Retina (tissue), 1 donor: ENCODE results near the gene WDFY3.
"Not testable (repeated sequence)": the region's sequence is repeated elsewhere in the genome, so short reads cannot be mapped to it uniquely, and the experiment has no call there.

Experiments
- DNase-seq: peaks from one replicate; pipeline ENCODE4 v3.0.0-alpha.2; 2016

The WDFY3 gene

DNA sequence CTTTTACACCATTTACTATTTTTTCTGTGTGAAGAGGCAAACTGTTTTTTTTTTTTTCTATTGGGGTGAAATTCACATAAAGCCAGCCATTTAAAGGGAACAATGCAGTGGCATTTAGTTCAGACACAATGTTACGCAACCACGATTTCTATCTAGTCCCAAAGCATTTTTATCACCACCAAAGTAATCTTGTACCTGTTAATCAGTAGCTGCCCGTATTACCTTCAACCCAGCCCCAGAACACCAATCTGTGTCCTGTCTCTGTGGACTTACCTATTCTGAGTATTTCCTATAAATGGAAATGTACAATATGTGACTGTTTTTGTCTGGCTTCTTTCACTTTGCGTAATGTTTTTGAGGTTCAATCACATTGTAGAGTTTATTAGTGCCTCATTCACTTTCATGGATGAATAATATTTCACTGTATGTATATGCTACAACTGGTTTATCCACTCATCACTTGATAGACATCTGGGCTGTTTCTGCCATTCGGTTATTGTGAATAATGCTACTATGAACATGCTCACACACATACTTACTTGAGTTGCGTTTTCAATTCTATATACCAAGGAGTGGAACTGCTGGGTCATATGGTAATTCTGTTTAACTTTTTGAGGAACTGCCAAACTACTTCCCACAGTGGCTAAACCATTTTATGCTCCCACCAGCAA, 267.4 kb downstream of the WDFY3 start:
- no peak for DNase-seq

DNA sequence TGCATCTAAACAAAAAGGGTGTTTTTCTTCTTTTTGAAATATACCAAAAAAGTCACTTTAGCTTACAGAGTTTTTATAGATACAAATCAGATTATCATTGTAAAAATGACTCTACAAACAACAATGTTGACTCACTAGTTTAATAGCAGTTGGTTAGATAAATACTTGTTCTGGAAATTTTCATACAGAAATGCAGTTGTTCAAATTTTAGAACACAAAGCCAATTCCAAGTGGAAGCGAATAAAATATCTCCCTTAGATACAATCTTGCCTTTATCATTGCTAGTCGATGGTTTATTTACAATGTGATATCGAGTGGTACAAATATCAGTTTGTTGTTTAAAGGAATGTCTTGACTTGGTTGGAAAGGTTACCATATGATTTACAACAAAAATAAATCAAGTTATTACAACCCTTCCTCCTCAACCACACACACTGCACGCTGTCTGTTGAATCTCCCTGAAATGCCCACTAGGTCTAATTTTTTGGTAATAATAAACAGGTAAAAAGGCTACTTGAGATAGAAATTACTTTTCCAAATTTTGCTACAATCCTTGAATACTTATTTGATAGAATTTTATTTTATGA, 268.8 kb downstream of the WDFY3 start:
- no peak for DNase-seq

DNA sequence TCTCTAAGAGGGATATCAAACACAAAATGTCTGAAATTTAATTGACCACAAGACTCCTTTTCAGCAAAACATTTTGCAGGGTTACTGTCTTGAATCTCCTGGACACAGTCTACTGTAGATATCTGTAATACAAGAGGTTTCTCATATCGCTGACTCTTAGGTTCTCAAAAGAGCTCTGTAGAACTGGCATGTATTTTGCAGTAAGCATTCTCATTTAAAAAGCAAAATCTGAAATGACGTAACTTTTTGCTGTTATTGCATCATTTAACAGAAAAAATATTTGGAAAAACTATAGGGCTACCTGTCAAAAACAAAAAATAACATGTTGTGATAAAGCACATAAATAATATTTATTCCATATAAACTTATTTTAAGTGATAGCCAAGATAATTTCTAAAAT, 269.3 kb downstream of the WDFY3 start:
- no peak for DNase-seq

DNA sequence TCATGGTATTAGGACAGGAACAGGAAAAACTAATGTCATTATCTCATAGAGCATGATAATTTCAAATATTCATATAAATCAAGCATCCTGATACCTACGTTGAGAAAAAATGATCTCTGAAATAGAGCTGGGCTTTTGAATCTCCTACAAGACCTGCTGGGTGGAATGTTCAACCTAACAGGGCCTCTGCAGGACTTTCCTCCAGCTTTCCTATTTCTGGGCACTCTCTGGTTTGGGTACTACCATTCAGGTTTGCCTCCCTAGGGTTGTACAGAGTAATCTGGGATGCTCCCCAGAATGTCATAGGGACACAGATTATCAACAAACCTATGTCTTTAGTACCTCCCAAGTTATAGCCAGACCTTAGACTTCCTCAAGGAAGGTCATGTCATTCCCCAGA, 274.7 kb downstream of the WDFY3 start:
- DNase-seq, result no peak

DNA sequence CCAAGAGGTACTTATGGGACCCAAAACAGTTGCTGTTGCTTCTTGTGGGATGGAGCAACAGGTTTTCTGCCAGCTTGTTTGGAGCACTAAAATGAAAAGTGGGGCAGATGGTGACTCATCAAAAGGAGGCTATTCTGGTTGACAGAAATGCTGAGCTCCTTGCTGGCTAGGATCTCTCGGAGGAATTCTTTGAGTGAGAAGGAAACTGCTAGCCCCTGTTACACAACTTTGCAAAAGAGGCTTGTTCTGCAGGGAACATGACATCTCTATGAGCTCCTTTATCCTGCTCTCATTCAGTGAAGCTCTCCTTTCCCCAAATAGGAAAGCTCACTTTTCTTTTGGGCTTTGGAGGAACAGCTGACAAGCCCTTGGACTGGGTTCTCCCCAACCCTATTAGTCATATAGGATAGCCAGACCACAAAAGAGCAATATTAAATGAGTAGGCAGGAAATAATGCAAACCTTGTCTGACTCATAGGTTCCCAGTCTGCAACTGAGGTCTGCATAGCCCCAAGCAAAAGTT, 275.3 kb downstream of the WDFY3 start:
- no peak for DNase-seq

DNA sequence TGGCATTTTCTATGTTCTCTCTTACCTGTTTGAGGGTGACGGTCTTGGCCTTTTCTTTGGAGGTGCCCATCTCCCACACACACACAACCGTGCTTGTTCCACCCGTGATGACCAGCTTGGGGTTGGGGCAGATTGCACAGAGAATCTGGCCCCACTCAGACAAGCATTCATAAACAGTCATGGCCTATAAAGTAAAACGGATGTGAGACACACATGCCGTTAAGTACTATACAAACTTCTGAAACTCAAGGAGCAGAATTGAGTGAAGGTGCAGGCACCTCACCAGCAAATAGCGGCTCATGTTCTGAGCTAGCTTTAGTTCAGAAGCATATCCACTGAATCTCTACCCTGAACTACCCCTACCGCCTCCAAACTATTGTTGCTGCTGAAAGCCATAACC, 276.0 kb downstream of the WDFY3 start:
- DNase-seq, result no peak

DNA sequence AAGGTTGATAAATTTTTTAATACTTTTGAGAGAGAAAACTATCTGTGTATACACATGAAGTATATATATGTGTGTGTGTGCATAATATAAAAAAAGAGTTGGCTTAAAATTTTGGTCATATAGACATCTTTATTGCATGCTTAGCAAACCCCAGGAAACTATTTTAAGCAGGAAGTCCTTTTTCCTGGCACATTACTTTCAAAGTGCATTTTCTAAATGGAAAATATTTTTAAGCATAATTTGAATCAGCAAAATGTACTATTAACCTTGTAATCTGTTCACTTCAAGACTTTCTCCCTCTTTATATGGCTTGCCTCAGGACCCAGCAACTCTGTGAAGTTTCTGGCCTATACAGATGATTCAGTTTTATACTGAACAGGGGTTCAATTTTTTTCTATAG, 277.3 kb downstream of the WDFY3 start:
- no peak for DNase-seq

DNA sequence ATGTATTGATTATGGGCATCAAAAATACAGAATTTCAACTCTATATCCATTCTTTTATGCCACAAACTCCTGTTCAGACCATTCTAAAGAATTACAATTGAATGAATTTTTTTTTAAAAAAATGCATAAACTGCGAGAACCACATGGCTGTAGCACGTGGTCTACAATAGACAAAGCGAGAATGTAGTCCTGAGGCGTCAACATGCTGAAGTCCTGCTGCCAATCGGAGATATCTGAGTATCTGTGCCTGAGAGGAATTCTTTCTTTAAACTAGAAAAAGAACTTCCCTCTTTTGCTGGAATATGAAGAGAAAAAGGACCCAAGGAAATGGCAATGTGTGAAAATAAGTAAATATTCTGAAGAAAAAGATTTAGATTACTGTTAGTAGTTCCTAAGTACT, 277.9 kb downstream of the WDFY3 start:
- DNase-seq, result no peak

DNA sequence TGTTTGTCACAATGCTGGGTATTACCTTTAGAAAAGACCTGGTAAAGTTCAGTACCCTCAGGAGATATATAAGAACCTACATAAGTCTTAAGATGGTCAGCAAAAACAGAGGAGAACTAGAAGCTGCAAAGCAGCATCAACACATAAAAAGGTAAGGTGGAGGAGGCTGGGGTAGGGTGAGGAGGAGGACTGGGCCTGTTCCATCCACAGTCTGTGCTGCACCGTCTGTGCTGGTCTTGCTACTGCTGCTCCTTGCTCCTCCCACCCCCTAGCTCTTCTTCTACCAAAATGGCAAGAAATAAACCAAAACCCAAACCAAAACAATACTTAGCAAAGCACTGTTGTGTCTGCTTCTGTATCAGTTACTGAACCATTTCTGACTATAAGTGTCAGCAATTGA, 281.4 kb downstream of the WDFY3 start:
- DNase-seq, result no peak

DNA sequence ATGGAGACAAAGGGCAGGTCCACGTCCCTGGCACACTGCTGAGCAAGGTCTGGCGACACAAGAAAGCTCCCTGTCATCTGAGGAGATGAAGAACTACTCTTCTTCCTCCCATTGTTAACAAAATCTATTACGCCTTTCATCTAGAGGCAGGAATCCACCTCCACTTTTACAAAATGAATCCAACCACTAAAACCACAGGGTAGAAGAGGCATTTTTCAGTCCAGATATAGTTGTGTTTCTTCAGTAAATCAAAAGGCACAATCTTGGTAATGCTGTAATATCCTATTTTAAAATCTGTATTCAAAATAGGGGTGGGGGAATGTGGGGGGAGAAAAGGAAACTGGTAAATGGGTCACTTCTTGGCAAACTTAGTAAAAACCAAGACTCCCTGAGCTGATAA, 282.1 kb downstream of the WDFY3 start:
- DNase-seq, result no peak

DNA sequence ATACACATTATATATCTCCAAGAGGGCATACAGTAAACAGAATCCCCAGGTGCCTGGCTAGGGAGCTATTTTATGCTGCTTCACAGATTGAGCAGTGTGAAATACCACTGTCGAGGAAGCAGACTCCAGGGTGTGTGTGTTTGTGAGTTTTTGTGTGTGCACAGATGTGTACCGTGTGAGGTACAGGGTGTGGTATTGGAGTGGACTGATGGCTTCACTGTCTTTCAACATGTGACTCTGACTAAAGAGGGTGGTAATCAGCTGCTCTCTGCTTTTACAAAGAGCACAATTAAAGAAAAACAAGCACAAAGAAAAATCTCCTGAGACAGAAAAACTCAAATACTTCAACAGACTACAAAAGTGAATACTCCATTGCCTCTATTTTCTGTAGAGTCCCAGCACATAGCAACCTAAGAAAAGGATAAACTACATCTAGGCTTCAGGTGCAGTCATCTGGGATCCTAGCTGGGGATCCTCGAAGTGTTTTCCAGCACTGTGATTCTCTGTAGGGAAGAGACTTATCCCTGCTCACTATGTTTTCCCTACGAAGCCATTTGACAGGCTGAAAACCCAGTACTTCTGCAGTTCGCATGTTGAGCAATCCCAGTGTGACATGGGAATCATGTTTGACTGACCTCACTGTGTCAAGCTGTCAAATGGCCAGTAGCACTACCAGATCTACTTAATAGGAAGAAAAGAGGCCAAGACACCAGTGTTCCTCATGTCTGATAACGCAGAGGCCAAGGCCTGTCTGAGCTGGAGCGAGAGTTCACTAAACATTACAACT, 283.2 kb downstream of the WDFY3 start:
- DNase-seq, result no peak

DNA sequence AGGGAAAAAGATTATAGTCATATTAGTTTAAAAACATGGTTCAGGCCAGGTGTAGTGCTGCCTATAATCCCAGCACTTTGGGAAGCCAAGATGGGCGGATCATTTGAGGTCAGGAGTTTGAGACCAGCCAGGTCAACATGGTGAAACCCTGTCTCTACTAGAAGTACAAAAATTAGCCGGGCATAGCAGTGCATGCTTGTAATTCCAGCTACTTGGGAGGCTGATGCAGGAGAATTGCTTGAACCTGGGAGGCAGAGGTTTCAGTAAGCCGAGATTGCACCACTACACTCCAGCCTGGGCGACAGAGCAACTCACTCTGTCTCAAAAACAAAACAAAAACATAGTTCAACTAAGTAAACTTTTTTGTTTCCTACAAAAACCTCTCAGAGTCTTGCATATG, 283.8 kb downstream of the WDFY3 start:
- DNase-seq, result not testable (repeated sequence)

DNA sequence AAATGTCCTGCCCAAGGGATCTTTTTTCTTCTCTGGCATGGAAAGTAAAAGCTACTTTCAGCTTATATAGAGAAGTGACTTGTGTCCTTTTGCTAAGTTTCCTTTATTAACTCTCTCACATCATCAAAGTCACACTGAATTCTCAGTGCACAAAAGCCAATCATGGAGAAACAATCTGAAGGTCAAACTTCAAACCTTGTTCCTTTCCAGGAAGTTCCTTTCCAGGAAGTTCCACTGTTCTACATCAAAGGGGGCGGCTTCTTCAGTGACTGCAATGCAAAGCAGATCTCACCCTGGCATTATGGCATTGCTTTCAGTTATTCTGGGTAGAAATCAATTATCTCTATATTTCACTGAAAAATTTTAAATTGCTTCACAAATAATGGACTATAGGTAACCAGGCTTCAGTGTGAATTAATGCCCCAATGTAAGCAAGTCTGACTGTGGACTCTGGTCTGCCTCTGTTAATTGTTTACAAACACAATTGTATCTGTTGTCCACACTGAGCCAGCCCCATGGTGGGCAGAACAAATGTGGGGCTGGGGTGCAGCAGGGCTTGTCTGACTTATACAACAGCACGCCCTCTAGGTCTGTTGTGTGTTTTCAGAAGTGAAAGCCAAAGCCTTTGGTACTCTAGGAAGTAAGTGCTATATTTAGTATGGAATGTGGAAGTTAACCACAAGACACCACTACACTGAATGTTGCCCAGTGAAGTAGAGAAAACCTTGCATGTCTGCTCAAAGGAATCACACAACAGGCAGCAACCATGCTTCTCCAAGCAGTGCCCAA, 284.8 kb downstream of the WDFY3 start:
- no peak for DNase-seq

DNA sequence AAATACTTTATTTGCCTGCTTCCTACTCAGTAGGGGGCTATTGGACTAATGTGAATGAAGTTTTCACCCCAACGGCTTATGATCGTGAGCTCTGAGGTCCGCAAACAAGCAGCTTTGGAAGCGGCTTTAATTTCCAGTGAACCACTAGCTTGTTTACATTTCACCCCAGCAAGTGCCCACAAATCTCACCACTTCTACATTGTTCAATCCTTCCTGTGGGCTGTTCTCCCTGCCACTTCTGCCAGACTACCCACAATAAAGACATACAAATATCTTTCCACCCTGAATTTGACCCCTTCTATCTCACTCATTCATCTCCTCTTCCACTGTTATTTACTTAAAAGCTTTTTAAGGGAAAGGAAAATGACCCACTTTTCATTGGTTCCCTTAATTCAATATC, 285.5 kb downstream of the WDFY3 start:
- DNase-seq, result no peak

DNA sequence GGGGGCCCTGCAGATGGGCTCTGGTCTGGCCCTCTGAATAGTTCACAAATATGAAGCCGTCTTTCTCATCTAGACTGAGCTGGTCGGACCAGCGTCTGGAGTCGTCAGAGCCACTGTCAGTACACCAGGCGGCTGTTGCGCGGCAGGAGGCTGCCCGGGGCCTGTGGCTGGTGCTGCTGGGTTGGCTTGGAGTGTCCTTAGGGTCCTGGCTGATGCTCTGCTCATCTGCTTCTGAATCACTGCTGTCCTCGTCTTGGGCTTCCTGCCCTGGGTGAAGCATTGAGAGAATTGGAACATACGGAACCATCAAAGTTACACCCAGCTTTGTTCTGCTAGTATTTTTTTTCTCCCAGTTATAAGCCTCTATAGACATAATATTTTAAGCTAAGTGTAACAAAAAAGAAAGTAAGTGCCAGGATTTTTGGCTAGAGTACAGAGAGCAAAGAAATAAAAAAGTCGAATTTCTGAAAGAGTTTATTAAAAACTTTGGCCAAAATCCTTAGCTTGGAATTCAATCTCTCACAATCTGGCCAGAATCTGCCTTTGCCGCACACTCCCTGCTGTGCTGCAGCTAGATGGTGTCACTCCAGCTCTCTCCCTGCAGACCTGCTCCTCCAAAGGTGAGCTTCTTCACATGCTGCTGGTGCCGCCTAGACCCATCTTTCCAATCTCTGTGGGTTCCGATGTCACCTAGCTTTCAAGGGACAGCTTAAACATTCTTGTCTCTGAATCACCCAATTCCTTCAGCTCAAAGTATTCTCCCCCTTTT, 287.3 kb downstream of the WDFY3 start:
- DNase-seq, result no peak

DNA sequence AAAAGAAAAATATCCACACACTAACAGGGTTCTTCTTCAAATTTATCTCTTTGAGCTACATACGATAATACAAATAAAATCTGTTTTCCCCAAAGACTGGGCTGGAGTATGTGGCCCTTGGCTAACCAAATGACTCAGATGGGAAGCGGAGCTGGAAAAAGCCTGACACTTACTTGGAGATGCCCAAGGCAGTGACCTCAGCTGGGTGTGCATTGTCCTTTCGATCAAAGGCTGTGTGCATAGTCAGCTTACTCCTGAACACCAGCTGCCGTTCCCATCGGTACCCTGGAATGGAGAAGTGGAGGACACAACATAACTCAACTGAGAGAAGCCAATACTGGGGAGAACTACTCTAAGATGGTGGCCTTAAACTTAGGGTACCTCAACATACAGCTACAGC, 288.5 kb downstream of the WDFY3 start:
- no peak for DNase-seq

DNA sequence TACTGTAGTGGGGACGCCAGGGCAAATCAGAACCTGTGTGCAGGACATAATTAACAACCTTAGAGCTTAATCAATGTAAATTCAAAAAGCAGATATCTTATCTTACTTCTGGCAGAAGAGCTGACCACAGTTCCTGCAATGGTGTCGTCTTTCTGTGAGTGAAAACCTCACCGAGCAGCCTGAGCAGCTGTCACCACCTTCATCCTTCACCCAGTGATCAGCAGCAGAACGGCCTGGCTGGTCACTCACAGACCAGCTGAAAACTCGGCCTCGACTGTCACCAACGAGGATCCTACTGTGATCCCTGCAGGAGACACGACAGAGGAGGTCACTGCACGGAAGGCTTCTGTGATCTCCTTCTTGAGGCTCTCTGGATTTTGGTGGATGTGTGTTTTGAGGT, 289.4 kb downstream of the WDFY3 start:
- no peak for DNase-seq

DNA sequence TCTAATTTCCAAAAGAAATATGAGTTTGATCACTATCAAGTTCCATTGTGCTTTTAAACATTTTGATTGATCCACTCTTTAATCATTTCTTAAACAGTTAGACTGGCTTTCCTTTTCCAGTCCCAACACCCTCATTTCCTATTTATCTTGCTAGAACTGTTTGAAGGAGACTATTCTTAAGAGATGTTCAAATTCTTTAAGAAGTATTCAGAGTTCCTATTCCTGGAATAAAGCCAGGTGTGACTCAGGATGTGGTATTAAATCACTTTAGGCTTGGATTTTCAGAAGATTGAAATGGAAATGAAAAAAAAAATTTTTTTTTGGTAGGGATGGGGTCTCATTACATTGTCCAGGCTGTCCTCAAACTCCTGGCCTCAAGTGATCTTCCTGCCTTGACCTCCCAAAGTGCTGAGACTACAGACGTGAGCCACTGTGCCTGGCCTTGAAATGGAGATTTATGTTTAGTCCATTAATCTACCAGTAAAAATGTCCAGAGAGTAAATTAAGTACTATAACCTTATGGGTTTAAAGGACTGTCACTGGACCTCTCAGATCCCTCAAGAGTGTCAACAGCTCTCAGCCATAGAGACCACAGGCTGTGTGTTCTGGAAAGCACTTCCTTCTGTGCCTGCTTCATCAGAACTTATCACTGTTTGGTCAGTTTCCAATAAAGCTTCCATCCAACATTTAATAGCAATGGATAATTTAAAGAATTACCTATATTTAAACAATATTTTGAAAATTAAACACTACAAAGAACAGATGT, 292.8 kb downstream of the WDFY3 start:
- no peak for DNase-seq

DNA sequence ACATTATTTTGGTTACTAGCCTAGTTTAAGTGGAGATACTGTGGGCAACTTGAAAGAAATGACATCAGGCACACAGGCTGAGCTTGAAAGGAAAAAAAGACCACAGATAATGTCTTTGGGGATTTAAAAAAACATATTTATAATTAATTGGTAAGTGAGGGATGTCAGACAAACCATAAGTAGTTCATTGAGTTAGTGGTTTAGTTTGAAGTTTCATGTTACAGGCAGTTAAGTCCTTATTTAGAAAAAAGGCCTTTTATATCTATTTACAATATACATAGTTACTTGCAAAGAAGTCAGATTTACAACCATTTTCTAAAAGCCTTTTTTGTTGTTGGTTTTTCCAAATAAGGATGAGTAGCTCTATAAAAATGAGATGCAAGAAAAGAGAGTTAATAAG, 294.3 kb downstream of the WDFY3 start:
- DNase-seq, result no peak

DNA sequence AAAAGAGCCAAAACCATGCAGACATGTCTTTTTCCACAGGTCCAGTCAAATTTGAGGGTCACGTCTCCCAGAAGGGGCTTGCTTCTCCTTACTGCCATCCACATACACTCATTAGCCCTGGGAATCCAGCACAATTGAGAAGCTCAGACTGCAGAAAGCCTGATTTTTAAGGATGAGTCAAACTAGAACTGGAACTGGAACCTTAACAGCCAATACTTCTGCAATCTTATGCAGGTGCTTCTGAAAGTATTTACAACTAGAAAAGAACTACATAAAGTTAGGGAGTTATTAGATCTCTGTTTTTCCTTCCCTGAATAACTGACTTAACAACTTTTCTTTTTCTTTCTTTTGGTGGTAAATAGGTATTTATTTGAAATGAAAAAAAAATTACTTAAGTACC, 297.3 kb downstream of the WDFY3 start:
- no peak for DNase-seq

DNA sequence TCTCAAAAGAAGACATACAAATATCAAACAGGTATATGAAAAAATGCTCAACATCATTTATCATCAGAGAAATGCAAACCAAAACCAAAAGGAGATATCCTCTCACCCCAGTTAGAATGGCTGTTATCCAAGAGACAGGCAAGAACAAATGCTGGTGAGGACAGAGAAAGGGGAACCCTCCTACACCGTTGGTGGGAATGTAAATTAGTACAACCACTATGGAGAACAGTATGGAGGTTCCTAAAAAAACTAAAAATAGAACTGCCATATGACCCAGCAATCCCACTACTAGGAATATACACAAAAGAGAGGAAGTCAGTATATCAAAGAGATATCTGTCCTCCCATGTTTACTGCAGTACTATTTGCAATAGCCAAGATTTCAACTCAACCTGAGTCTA, 300.1 kb downstream of the WDFY3 start:
- no peak for DNase-seq

DNA sequence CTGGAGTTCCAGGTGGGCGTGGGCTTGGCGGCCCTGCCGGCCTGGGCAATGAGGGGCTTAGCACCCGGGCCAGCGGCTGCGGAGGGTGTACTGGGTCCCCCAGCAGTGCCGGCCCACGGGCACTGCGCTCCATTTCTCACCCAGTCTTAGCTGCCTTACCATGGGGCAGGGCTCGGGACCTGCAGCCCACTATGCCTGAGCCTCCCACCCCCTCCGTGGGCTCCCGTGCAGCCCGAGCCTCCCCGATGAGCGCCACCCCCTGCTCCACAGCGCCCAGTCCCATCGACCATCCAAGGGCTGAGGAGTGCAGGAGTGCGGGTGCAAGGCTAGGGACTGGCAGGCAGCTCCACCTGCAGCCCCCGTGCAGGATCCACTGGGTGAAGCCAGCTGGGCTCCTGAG, 301.7 kb downstream of the WDFY3 start:
- DNase-seq, result not testable (repeated sequence)
